ENCODE measurements around the gene MX2.

The MX2 gene

GRCh38 chr21:41362605-41363369 is 960 bp downstream of the MX2 start:
- DNase-seq (ENCODE audit: low read depth), result no peak
- no peak overlapping the region for H3K4me3 ChIP-seq (ENCODE audit: low read depth, low read length)

GRCh38 chr21:41363370-41364270 is 1.8 kb downstream of the MX2 start:
- no peak for DNase-seq (ENCODE audit: low read depth)
- H3K4me3 ChIP-seq (ENCODE audit: low read depth, low read length), result no peak overlapping the region

GRCh38 chr21:41364308-41364707 is 2.5 kb downstream of the MX2 start:
- no peak overlapping the region for H3K4me3 ChIP-seq (ENCODE audit: low read depth, low read length)
- DNase-seq (ENCODE audit: low read depth), result no peak

- H3K4me3 ChIP-seq (ENCODE audit: low read depth, low read length), result no peak overlapping the region
- no peak for DNase-seq (ENCODE audit: low read depth)
These were observed 3.7 kb downstream of the MX2 start for GRCh38 chr21:41365377-41366107.

GRCh38 chr21:41366522-41367151 is 4.8 kb downstream of the MX2 start:
- no peak overlapping the region for H3K4me3 ChIP-seq (ENCODE audit: low read depth, low read length)
- peak; percentile 36 for DNase-seq (ENCODE audit: low read depth)

- DNase-seq (ENCODE audit: low read depth), result no peak
These were observed 5.6 kb downstream of the MX2 start for GRCh38 chr21:41367301-41367944.

GRCh38 chr21:41367945-41368734 is 6.3 kb downstream of the MX2 start:
- no peak for DNase-seq (ENCODE audit: low read depth)
- no peak overlapping the region for H3K4me3 ChIP-seq (ENCODE audit: low read depth, low read length)

More at GRCh38 chr21:41367301-41367944, 5.6 kb downstream of the MX2 start:
- H3K4me3 ChIP-seq (ENCODE audit: low read depth, low read length), result no peak overlapping the region

GRCh38 chr21:41368735-41369104 is 6.9 kb downstream of the MX2 start:
- no peak overlapping the region for H3K4me3 ChIP-seq (ENCODE audit: low read depth, low read length)
- no peak for DNase-seq (ENCODE audit: low read depth)

- DNase-seq (ENCODE audit: low read depth), result no peak
- no peak overlapping the region for H3K4me3 ChIP-seq (ENCODE audit: low read depth, low read length)
These were observed 7.5 kb downstream of the MX2 start for GRCh38 chr21:41369105-41369919.

- no peak for DNase-seq (ENCODE audit: low read depth)
- no peak overlapping the region for H3K4me3 ChIP-seq (ENCODE audit: low read depth, low read length)
These were observed 8.4 kb downstream of the MX2 start for GRCh38 chr21:41369920-41370839.

- no peak overlapping the region for H3K4me3 ChIP-seq (ENCODE audit: low read depth, low read length)
- DNase-seq (ENCODE audit: low read depth), result no peak
These were observed 9.2 kb downstream of the MX2 start for GRCh38 chr21:41370840-41371684.

- no peak overlapping the region for H3K4me3 ChIP-seq (ENCODE audit: low read depth, low read length)
- DNase-seq (ENCODE audit: low read depth), result no peak
These were observed 9.8 kb downstream of the MX2 start for GRCh38 chr21:41371685-41372030.

GRCh38 chr21:41373253-41373652 is 11.4 kb downstream of the MX2 start:
- no peak overlapping the region for H3K4me3 ChIP-seq (ENCODE audit: low read depth, low read length)
- no peak for DNase-seq (ENCODE audit: low read depth)

GRCh38 chr21:41373763-41374162 is 11.9 kb downstream of the MX2 start:
- no peak overlapping the region for H3K4me3 ChIP-seq (ENCODE audit: low read depth, low read length)
- DNase-seq (ENCODE audit: low read depth), result no peak

GRCh38 chr21:41374177-41374712 is 12.4 kb downstream of the MX2 start:
- no peak for DNase-seq (ENCODE audit: low read depth)
- no peak overlapping the region for H3K4me3 ChIP-seq (ENCODE audit: low read depth, low read length)

All from skeletal muscle cell (primary cell).